ENCODE results near the gene TIPRL.

DNA sequence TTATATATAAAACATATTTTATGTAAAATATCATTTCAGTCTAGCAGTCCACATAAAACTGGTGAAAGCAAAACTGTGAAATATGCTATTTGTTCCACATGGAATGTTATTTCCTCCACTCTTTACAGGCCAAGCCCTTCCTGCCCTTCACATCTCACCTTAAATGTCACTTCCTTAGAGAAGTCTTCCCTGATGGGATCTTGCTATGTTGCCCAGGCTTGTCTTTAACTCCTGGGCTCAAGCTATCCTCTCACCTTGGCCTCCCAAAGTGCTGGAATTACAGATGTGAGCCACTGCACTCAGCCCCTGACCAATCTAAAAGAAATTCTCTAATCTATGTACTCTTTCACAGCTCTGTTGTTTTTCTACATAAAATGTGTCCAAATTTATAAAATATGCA is 39.7 kb upstream of the TIPRL start:
- TF ChIP-seq, protein P1, sequence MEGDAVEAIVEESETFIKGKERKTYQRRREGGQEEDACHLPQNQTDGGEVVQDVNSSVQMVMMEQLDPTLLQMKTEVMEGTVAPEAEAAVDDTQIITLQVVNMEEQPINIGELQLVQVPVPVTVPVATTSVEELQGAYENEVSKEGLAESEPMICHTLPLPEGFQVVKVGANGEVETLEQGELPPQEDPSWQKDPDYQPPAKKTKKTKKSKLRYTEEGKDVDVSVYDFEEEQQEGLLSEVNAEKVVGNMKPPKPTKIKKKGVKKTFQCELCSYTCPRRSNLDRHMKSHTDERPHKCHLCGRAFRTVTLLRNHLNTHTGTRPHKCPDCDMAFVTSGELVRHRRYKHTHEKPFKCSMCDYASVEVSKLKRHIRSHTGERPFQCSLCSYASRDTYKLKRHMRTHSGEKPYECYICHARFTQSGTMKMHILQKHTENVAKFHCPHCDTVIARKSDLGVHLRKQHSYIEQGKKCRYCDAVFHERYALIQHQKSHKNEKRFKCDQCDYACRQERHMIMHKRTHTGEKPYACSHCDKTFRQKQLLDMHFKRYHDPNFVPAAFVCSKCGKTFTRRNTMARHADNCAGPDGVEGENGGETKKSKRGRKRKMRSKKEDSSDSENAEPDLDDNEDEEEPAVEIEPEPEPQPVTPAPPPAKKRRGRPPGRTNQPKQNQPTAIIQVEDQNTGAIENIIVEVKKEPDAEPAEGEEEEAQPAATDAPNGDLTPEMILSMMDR (IDR thresholded peaks at IDR 0.05): no peak
- TF ChIP-seq POLR2A (IDR thresholded peaks at IDR 0.05): no peak
